ENCODE measurements around the gene IP6K3.

The IP6K3 gene

DNA sequence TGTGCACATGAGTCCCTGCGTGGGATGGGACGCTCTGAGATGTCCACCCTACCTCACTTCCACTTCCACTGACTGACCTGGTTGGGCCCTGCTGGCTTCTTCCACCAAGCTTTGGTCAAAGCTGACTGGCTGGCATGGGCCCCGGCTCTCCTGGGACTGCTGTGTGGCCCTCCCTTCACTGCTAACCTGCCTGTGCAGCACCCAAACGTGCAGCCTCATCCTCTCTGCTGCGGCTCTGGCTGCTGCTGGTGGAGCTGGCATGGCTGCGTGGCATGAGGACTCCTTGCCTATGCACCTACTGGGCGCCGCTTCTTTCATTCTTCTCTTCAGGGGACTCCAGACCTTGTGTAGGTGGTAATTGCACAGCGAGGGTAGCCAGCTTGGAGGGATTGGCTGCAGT is 18.7 kb upstream of the IP6K3 start:
- peaks cover 5% of the 10 kb centered on the region for H3K27me3 ChIP-seq (ENCODE audit: insufficient read depth, poor library complexity, severe bottlenecking)
- no peak overlapping the region for H3K4me3 ChIP-seq (replicated peaks; ENCODE audit: insufficient read depth, low read length)
- no peak for TF ChIP-seq GABPA (IDR thresholded peaks at IDR 0.05; ENCODE audit: low read depth)
- TF ChIP-seq, protein P1, sequence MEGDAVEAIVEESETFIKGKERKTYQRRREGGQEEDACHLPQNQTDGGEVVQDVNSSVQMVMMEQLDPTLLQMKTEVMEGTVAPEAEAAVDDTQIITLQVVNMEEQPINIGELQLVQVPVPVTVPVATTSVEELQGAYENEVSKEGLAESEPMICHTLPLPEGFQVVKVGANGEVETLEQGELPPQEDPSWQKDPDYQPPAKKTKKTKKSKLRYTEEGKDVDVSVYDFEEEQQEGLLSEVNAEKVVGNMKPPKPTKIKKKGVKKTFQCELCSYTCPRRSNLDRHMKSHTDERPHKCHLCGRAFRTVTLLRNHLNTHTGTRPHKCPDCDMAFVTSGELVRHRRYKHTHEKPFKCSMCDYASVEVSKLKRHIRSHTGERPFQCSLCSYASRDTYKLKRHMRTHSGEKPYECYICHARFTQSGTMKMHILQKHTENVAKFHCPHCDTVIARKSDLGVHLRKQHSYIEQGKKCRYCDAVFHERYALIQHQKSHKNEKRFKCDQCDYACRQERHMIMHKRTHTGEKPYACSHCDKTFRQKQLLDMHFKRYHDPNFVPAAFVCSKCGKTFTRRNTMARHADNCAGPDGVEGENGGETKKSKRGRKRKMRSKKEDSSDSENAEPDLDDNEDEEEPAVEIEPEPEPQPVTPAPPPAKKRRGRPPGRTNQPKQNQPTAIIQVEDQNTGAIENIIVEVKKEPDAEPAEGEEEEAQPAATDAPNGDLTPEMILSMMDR (IDR thresholded peaks at IDR 0.05; ENCODE audit: insufficient read depth, low read length) = no peak
- no peak for TF ChIP-seq POLR2AphosphoS5 (IDR thresholded peaks at IDR 0.05; ENCODE audit: low read depth)
- TF ChIP-seq, protein P2, sequence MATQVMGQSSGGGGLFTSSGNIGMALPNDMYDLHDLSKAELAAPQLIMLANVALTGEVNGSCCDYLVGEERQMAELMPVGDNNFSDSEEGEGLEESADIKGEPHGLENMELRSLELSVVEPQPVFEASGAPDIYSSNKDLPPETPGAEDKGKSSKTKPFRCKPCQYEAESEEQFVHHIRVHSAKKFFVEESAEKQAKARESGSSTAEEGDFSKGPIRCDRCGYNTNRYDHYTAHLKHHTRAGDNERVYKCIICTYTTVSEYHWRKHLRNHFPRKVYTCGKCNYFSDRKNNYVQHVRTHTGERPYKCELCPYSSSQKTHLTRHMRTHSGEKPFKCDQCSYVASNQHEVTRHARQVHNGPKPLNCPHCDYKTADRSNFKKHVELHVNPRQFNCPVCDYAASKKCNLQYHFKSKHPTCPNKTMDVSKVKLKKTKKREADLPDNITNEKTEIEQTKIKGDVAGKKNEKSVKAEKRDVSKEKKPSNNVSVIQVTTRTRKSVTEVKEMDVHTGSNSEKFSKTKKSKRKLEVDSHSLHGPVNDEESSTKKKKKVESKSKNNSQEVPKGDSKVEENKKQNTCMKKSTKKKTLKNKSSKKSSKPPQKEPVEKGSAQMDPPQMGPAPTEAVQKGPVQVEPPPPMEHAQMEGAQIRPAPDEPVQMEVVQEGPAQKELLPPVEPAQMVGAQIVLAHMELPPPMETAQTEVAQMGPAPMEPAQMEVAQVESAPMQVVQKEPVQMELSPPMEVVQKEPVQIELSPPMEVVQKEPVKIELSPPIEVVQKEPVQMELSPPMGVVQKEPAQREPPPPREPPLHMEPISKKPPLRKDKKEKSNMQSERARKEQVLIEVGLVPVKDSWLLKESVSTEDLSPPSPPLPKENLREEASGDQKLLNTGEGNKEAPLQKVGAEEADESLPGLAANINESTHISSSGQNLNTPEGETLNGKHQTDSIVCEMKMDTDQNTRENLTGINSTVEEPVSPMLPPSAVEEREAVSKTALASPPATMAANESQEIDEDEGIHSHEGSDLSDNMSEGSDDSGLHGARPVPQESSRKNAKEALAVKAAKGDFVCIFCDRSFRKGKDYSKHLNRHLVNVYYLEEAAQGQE (IDR thresholded peaks at IDR 0.05; ENCODE audit: insufficient replicate concordance, low read depth) = no peak
- TF ChIP-seq SPI1 (IDR thresholded peaks at IDR 0.05; ENCODE audit: borderline replicate concordance, low read depth) = no peak
- no peak for DNase-seq (ENCODE audit: low read depth in 1 of 2, low spot score in 1 of 2)
- no peak overlapping the region for H3K27ac ChIP-seq (replicated peaks)

DNA sequence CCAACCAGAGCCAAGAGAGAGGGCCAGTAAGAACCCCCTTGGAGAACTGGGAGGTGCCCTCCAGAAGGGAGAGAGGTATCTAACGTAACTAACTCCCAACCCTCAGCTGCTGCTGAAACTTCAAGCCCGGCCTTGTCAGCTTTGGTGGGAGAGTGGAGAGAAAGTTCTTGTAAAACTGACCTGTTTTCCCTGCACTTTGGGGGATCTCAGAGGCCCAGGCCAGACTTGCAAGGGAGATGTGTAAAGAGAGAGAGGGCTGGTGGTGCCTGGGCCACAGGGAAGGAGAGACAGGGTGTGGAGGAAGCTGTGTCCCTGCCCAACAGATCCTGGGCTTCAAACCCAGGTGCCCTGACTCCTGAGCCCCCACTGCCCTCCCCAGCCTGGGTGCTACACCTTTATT is 17.3 kb upstream of the IP6K3 start:
- H3K27me3 ChIP-seq (ENCODE audit: insufficient read depth, poor library complexity, severe bottlenecking) = no peaks in the 10 kb centered on the region
- TF ChIP-seq POLR2AphosphoS5 (IDR thresholded peaks at IDR 0.05; ENCODE audit: low read depth) = no peak
- TF ChIP-seq, protein P2 (IDR thresholded peaks at IDR 0.05; ENCODE audit: insufficient replicate concordance, low read depth) = no peak
- no peak for TF ChIP-seq SPI1 (IDR thresholded peaks at IDR 0.05; ENCODE audit: borderline replicate concordance, low read depth)
- TF ChIP-seq, protein P1 (IDR thresholded peaks at IDR 0.05; ENCODE audit: insufficient read depth, low read length) = no peak
- no peak for TF ChIP-seq GABPA (IDR thresholded peaks at IDR 0.05; ENCODE audit: low read depth)
- no peak for DNase-seq (ENCODE audit: low read depth in 1 of 2, low spot score in 1 of 2)

DNA sequence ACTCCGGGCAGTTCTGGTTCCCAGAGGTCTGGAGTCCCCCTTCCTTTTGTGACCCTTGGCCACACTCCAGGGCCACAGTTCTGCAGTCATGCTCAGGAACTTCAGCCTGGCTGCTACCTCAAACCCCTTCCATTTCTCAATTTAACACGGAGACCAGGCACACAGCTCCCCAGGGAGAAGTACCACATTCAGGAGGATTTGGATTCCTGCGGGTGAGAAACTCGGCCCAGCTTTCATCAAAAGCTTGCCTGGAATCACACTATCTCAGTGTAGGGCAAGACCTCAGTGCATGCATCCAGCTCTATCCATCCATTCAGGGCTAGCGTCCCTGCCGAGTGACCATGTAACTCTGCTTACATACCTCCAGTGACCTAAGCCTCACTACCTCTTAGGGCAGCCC is 16.8 kb upstream of the IP6K3 start:
- TF ChIP-seq GABPA (IDR thresholded peaks at IDR 0.05; ENCODE audit: low read depth) = no peak
- TF ChIP-seq, protein P1 (IDR thresholded peaks at IDR 0.05; ENCODE audit: insufficient read depth, low read length) = no peak
- no peak for TF ChIP-seq SPI1 (IDR thresholded peaks at IDR 0.05; ENCODE audit: borderline replicate concordance, low read depth)
- TF ChIP-seq POLR2AphosphoS5 (IDR thresholded peaks at IDR 0.05; ENCODE audit: low read depth) = no peak
- TF ChIP-seq, protein P2 (IDR thresholded peaks at IDR 0.05; ENCODE audit: insufficient replicate concordance, low read depth) = no peak
- no peak overlapping the region for H3K27ac ChIP-seq (replicated peaks)
- no peak overlapping the region for H3K4me3 ChIP-seq (replicated peaks; ENCODE audit: insufficient read depth, low read length)
- DNase-seq (ENCODE audit: low read depth in 1 of 2, low spot score in 1 of 2) = no peak
- no peaks in the 10 kb centered on the region for H3K27me3 ChIP-seq (ENCODE audit: insufficient read depth, poor library complexity, severe bottlenecking)

More for the DNA sequence above, 17.3 kb upstream of the IP6K3 start:
- Histone ChIP-seq H3K4me3 (replicated peaks; ENCODE audit: insufficient read depth, low read length) (no peak overlapping the region), H3K27ac (replicated peaks) (no peak overlapping the region)

Measured in HL-60 (cell line).